Stimulated activated CD8-positive, alpha-beta memory T cell treated with anti-CD3 and anti-CD28 coated beads, Interleukin-7, amount 100 ng/mL, for 24 hours (primary cell): ENCODE data around the gene E4F1.
"Not testable (repeated sequence)": the region's sequence is repeated elsewhere in the genome, so short reads cannot be mapped to it uniquely, and the experiment has no call there.

ENCODE experiments used
- DNase-seq: peaks from one replicate; pipeline ENCODE4 v3.0.0-alpha.2; 2020; ENCODE audit warnings: low read depth

The E4F1 gene

GRCh38 chr16:2190002-2190658 lies 33.3 kb upstream of the E4F1 start:
- no peak for DNase-seq

GRCh38 chr16:2190659-2191445 lies 32.5 kb upstream of the E4F1 start:
- no peak for DNase-seq

DNA sequence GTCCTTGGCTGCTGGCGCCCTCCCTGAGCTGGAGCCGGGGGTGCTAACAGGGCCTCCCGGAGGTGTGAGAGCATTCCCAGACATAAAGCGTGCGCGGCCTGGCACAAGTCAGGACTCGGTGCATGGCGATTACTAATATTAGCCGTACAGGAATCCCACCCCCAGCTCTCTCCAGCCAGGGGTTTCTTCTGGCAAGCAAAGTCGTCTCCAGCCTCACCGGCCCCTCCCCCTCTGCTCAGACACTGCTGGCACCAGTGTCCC lies 32.0 kb upstream of the E4F1 start:
- no peak for DNase-seq

DNA sequence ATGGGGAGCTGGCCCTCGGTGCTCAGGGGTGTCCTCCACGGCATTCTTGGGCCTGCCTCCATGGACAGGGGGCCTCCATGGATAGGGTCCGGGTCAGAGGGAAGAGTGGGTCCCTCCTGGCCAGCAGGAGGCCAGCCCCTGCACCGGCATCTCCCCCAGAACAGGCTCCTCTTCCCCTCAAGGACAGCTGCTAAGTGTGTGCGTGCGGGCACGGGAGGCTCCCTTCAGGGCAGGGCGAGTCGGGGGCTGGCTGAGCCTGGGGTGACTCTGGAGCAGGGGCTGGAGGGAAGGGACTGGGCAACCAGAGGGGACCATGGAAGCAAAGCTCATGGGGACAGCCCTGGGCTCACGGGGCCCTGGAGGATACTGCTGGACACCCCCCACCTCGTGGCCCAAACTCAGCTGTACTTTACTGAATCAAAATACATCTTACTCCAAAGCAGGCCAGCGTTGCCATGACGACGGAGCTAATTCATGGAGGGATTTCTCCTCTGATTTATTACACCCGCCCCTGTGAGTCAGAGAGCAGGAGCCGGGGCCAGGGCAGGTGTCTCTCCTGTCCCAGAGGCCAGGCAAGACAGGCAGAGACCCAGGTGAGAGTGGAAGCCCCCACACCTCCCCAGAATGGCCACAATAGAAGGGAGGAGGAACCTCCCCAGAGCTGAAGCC lies 29.1 kb upstream of the E4F1 start:
- no peak for DNase-seq

DNA sequence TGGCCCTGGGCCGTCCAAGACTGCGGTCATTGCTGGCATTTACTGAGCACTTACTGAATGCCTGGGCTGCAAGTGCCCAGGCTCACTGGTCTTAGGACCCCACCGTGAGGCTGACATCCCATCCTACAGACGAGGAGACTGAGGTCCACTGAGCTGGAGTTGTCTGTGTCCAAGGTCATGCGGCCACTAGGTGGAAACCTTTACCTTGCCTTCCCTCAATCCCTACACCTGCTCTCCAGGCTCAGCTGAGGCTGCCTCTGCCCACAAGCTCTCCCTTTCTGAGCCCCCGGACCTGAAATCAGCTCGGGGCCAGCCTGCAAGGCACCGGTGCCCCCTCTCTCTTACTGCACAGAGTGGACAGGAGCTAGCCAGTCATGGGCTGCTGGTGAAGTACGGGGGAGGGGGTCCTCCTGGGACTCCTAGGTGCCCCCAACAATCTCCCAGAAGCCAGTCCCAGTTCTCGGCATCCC lies 28.5 kb upstream of the E4F1 start:
- DNase-seq = no peak

DNA sequence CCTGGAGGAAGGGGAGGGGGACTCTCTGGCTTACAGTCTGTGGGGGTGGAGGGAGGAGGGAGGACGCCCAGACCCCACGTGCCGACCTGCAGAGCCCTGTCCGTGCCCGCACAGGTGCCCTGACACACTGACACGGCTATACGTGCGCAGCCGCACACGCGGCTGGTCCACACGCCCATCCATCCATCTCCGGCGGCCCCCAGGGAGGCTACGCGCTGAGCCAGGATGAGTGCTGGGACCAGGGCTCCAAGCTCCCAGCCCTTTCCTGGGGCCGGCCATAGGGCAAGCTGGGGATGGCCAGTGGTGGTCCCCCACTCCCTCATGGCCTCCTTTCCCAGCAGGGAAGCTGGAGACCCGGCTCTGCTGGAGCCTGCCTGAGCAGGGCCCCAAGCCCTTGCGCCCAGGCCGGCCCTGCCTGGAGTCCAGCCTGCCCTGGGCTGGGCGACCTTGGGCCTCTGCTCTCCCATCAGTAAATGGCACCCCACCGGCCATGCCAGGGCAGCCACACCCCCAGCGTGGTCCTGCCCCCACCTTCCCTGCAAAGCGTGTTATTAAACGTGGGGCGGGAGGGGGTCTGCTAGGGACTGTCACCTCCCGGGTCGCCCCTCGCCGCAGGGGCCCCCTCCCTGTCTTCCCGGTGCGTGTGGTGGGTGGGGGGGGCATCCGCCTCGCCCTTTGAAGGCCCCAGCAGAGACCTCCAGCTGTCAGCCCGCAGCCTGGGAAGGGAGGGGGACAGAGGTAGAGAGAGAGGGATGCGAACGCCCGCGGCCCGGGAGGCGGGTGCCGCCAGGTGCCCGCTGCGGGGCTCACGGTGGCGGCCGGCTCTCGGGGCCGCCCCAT lies 27.8 kb upstream of the E4F1 start:
- DNase-seq = no peak

GRCh38 chr16:2196162-2196980 lies 27.0 kb upstream of the E4F1 start, which contains the start of gene CASKIN1:
Gene CASKIN1, minus strand, starts transcription at chr16:2196605. Its CDS starts 173 bp downstream, at chr16:2196432.
- no peak for DNase-seq

DNA sequence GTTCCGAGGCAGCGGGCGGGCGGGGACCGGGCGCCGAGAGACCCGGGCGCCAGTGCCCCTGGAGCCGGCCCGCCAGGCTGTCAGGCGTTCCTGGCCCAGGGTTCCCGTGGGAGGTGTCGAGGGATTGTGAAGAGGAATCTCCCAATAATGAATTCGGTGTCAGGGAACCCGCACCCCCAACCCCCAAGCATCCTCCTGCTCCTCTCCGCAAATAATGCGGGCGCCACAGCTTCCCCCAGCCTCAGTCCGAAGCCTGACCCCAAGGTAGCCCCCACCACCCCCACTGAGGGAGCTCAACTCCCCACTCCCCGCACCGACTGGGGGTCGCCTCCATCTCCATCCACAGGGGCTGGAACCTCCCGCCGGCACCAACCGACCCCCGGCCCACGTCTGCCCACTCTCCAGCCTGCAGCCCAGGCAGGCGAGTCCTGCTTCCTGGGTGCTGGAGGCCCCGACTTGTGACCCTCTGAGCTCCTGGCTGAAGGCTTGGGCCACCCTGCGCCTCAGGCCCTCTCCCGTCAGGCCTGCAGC lies 26.3 kb upstream of the E4F1 start:
- DNase-seq = no peak

- DNase-seq = no peak
Measured at GRCh38 chr16:2197765-2198164, 25.6 kb upstream of the E4F1 start.

- DNase-seq = no peak
Measured at GRCh38 chr16:2198283-2198682, 25.1 kb upstream of the E4F1 start.

GRCh38 chr16:2199095-2199494 lies 24.3 kb upstream of the E4F1 start:
- DNase-seq = no peak

- no peak for DNase-seq
Measured at GRCh38 chr16:2199621-2200139, 23.7 kb upstream of the E4F1 start.

- no peak for DNase-seq
Measured at GRCh38 chr16:2200313-2200712, 23.1 kb upstream of the E4F1 start.

GRCh38 chr16:2203119-2203688 lies 20.2 kb upstream of the E4F1 start:
- DNase-seq = not testable (repeated sequence)

DNA sequence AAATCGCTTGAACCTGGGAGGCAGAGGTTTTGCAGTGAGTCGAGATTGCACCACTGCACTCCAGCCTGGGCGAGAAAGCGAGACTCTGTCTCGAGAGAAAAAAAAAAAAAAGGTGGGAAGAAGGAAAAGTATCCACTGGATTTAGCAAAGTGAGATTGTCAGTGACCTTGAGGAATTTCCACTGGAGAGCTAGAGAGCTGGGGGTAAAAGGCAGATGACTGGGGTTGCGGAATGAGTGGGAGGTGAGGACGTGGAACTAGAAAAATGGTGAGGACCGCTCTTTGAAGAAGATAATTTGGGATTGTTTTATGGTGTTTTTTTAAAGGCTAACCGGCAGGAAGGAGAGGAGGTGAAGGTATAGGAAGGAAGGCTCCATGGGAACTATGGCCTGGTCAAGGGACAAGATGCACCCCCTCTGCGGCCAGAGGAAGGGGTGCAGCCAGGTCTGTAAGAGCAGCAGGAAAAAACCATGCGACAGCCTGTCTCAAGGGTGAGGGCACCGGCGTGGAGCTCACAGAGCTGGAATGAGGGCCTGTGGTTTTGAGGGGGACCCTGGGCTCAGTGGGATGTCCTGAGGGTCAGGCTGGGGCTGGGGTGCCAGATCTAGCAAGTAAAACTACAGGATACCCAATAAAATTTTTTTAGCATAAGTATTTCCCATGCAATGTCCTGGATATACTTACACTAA lies 18.8 kb upstream of the E4F1 start:
- no peak for DNase-seq

GRCh38 chr16:2205104-2205966 lies 18.1 kb upstream of the E4F1 start, which contains the start of gene MLST8:
Gene MLST8, plus strand, starts transcription at chr16:2205454. Its CDS starts 632 bp downstream, at chr16:2206086.
- peak; percentile 69 for DNase-seq

GRCh38 chr16:2205967-2206313 lies 17.5 kb upstream of the E4F1 start:
- no peak for DNase-seq

DNA sequence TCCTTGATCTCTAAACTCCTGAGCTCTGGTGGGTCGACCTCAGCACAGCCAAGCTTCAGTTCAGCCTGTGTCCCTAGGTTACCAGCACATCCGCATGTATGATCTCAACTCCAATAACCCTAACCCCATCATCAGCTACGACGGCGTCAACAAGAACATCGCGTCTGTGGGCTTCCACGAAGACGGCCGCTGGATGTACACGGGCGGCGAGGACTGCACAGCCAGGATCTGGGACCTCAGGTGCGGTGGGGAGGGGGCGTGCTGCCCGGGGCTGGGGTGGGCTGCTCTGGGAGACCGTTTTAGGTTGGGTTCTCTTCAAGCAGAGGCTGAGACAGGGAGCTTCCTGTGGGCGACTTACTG lies 17.0 kb upstream of the E4F1 start:
- DNase-seq = no peak
